Gastrocnemius medialis (tissue), 4 donors: ENCODE data around the gene CHKA. TPM values are rescaled to one million over a fixed set of nuclear protein-coding genes. Genes with fewer than 3 reads are reported as not detected.

Source experiments
- ATAC-seq, 2 donors: fragments of 150-250 bp; one replicate each; pipeline ENCODE4 v1.9.1; 2016
- DNase-seq, 2 donors: peaks; one replicate each; pipeline ENCODE4 v3.0.0-alpha.2; 2019
- H3K27ac ChIP-seq, 4 donors: fragments of 200-600 bp; sonication (generic); 1 replicate in 1 of 4; 2 replicates in 3 of 4; pipeline ENCODE4 v1.5.1; 2016 to 2018; ENCODE audit warnings: mild to moderate bottlenecking in 2 of 4, moderate library complexity in 1 of 4
- H3K27me3 ChIP-seq, 3 donors: fragments of 200-600 bp; sonication (generic) in 2 of 3; 1 replicate in 1 of 3; 2 replicates in 2 of 3; pipeline versions ENCODE4 v1.5.1 to v1.6.0; 2016 to 2019; ENCODE audit warnings: mild to moderate bottlenecking in 1 of 3, moderate library complexity in 1 of 3
- H3K36me3 ChIP-seq, 2 donors: fragments of 200-600 bp; sonication (generic) in 1 of 2; one replicate each; pipeline ENCODE4 v1.5.1; 2017 to 2018
- H3K4me1 ChIP-seq, 2 donors: fragments of 200-600 bp; sonication (generic) in 1 of 2; one replicate each; pipeline ENCODE4 v1.5.1; 2016 to 2017; ENCODE audit warnings: mild to moderate bottlenecking in 2 of 2
- H3K4me3 ChIP-seq, 4 donors: fragments of 200-600 bp; sonication (generic) in 3 of 4; 1 replicate in 1 of 4; 2 replicates in 3 of 4; pipeline ENCODE4 v1.5.1; 2016 to 2019; ENCODE audit warnings: mild to moderate bottlenecking in 2 of 4
- H3K9me3 ChIP-seq, 3 donors: fragments of 200-600 bp; sonication (generic) in 2 of 3; 1 replicate in 1 of 3; 2 replicates in 2 of 3; pipeline ENCODE4 v1.5.1; 2016 to 2019
- CTCF ChIP-seq, 5 experiments: fragments of 450-650 bp in 3 of 5; fragments of 200-600 bp in 2 of 5; sonication (generic) in 2 of 5; IDR thresholded peaks in 4 of 5; conservative IDR thresholded peaks in 1 of 5; 1 replicate in 4 of 5; 2 replicates in 1 of 5; pipeline ENCODE4 v1.5.1; 2016 to 2019; ENCODE audit warnings: antibody characterized with exemption in 5 of 5, mild to moderate bottlenecking in 3 of 5, moderate library complexity in 3 of 5
- POLR2A ChIP-seq, 2 donors: fragments of 450-650 bp; IDR thresholded peaks; one replicate each; pipeline ENCODE4 v1.6.1; 2017; ENCODE audit warnings: antibody characterized with exemption in 2 of 2, mild to moderate bottlenecking in 2 of 2, moderate library complexity in 2 of 2
- in situ Hi-C, 4 donors: fragments of 200-750 bp; cut with MboI; loops; one replicate each; pipeline versions ENCODE4 v1.15.0 to v1.8.0; 2017; ENCODE audit warnings: low sequenced_read_pairs in 4 of 4
- intact Hi-C: fragments of 100-400 bp; cut with DNase I; formaldehyde crosslinking; loops from one replicate; pipeline ENCODE4 v1.15.1; 2023; ENCODE audit warnings: low total_unique reads
- total RNA-seq, 4 donors: library from RNA; depleted of rRNA; stranded (reverse); fragments of >200 nt; gene quantifications; one replicate each; pipeline versions ENCODE4 v1.1.0 to v1.2.3, GENCODE V29; 2016

The CHKA gene
- total RNA-seq = 10 to 100 TPM in 3 of 4 donors, 1 to 10 TPM in 1; 7.3 to 20.9 (median 12.3) TPM

DNA sequence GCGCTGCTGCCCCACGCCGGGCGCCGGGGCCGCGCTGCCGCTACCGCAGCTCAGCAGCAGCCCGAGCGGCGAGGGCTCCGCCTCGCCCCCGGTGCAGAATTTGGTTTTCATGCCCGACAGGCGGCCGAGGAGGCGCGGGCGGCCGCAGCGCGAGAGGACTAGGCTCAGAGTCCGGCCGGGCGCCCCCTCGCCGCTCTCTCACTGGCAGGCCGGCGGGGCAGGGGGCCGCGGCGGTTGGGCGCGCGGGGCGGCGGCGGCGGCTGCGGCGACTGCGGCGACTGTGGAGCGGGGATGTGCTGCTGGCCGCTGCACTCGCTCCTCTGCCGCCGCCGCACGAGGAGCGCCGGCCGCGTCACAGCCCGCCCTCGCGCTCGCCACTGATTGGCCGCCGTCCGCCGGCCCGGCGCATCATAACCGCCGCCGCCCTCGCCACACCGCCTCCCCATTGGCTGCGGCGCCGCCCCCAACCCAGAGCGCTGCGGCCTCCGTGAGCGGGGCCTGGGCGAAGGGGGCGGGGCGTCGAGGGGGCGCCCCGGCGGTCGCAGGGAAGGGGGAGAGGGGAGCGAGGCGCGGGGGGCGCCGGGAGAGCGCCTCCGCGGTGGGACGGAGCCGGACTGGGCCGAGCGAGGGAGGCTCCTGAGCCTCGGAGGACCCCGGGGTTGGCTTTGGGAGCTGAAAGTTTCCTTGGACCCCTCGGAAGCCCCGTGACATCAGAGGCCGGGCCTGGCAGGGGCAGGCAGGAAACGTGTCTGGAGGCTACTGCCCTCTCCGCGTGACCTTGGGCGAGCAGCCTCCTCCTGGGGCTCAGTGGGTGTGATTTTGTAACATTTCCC is at the start of gene CHKA:
Gene CHKA (minus strand): TSS at position 322 of the 833 bp plus-strand sequence. CDS start 211 bp downstream, at position 111.
- no peaks in the 10 kb centered on the region for H3K27me3 ChIP-seq
- peak within 1 kb of the TSS; percentile 59 to 71 (median 63) for H3K4me3 ChIP-seq
- H3K27ac ChIP-seq = peak within 1 kb of the TSS; percentile 92 to 99 (median 94)
- H3K36me3 ChIP-seq = no peaks in the 10 kb centered on the region
- TF ChIP-seq CTCF (IDR thresholded peaks at IDR 0.05 in 4 of 5, conservative IDR thresholded peaks at IDR 0.05 in 1 of 5) (no peak), POLR2A (IDR thresholded peaks at IDR 0.05) (peak; percentile 97 to 99)
- H3K4me1 ChIP-seq = peaks cover 6 to 26% of the 10 kb centered on the region in 2 donors
- ATAC-seq (peak; percentile 85), DNase-seq (peak; percentile 88 to 91)
- in situ Hi-C loops = no loop called here
- H3K9me3 ChIP-seq = no peaks in the 10 kb centered on the region
- intact Hi-C loops = loop anchor here (1.0 to 10.0 kb wide), 6 partner anchors 82 to 714 kb away; partner anchors contain the start of genes ALDH3B1, C11orf24, KMT5B and NDUFS8

- no peak for ATAC-seq
- Histone ChIP-seq H3K36me3 (peaks cover 2 to 91% of the 10 kb centered on the region in 2 donors), H3K4me3 (no peak overlapping the region), H3K27me3 (no peaks in the 10 kb centered on the region), H3K27ac (no peak overlapping the region), H3K4me1 (no peaks in the 10 kb centered on the region), H3K9me3 (no peaks in the 10 kb centered on the region)
- intact Hi-C loops = no loop called here
- TF ChIP-seq CTCF (IDR thresholded peaks at IDR 0.05 in 4 of 5, conservative IDR thresholded peaks at IDR 0.05 in 1 of 5) (no peak), POLR2A (IDR thresholded peaks at IDR 0.05) (no peak)
- DNase-seq = no peak
- in situ Hi-C loops = no loop called here
Observed at GRCh38 chr11:68169442-68169841, 48.3 kb upstream of the CHKA start.

GRCh38 chr11:68168694-68169093 is 47.5 kb upstream of the CHKA start:
- DNase-seq = no peak
- no peak for ATAC-seq
- Histone ChIP-seq H3K4me3 (no peak overlapping the region), H3K27me3 (no peaks in the 10 kb centered on the region), H3K27ac (no peak overlapping the region), H3K9me3 (no peaks in the 10 kb centered on the region), H3K4me1 (no peaks in the 10 kb centered on the region), H3K36me3 (peaks cover 2 to 87% of the 10 kb centered on the region in 2 donors)
- no peak for TF ChIP-seq CTCF (IDR thresholded peaks at IDR 0.05 in 4 of 5, conservative IDR thresholded peaks at IDR 0.05 in 1 of 5)
- no peak for TF ChIP-seq POLR2A (IDR thresholded peaks at IDR 0.05)
- intact Hi-C loops = no loop called here
- in situ Hi-C loops = no loop called here

GRCh38 chr11:68167474-68167873 is 46.3 kb upstream of the CHKA start:
- H3K4me1 ChIP-seq = no peaks in the 10 kb centered on the region
- no peaks in the 10 kb centered on the region for H3K27me3 ChIP-seq
- H3K4me3 ChIP-seq = no peak overlapping the region
- H3K36me3 ChIP-seq = peaks cover 2 to 75% of the 10 kb centered on the region in 2 donors
- H3K27ac ChIP-seq = no peak overlapping the region
- H3K9me3 ChIP-seq = no peaks in the 10 kb centered on the region
- TF ChIP-seq CTCF (IDR thresholded peaks at IDR 0.05 in 4 of 5, conservative IDR thresholded peaks at IDR 0.05 in 1 of 5) (no peak), POLR2A (IDR thresholded peaks at IDR 0.05) (no peak)
- in situ Hi-C loops = no loop called here
- DNase-seq (no peak), ATAC-seq (no peak)
- intact Hi-C loops = no loop called here
